Endothelial cell of umbilical vein (primary cell): Measurements from ENCODE around the gene DDA1. TPM values are rescaled to one million over a fixed set of nuclear protein-coding genes. Genes with fewer than 3 reads are reported as not detected.

Source experiments
- BruUV-seq: library from RNA; stranded (reverse); fragments of 400-500 nt; replicated peaks from 2 replicates; lab custom pipeline; 2021; lab: Mats Ljungman, UMichigan
- CTCF ChIA-PET: fragments of 300-600, 350-600 bp; sonication (Branson Sonifier 250); formaldehyde crosslinking; loops from one replicate; lab custom pipeline; 2021; ENCODE audit warnings: antibody characterized with exemption, inconsistent platforms; lab: Charles Lee
- POLR2A ChIA-PET: fragments of 300-600, 350-600 bp; sonication (Branson Sonifier 250); formaldehyde crosslinking; loops from one replicate; lab custom pipeline; 2021; ENCODE audit warnings: antibody characterized with exemption, inconsistent platforms; lab: Charles Lee
- DNase-seq: peaks from one replicate; pipeline ENCODE4 v3.0.0-alpha.2; 2011; ENCODE audit warnings: low read depth, low spot score
- FAIRE-seq: peaks from 2 replicates; lab custom pipeline; 2011; peaks lifted over from hg19 to GRCh38; lab: Jason Lieb, UNC
- H2AFZ ChIP-seq: 2 replicates; pipeline ENCODE4 v1.6.0; 2012; ENCODE audit warnings: low read depth, low read length, control low read depth, inconsistent platforms
- H3K27ac ChIP-seq: 2 replicates; pipeline ENCODE4 v1.5.1; 2011; ENCODE audit warnings: low read depth, mild to moderate bottlenecking, control low read depth, low read length, moderate library complexity; ENCODE audit not compliant: insufficient read depth
- H3K27me3 ChIP-seq, 2 experiments: 2 replicates each; pipeline versions ENCODE4 v1.6.0 to v1.6.1; 2011; ENCODE audit warnings: low read length in 2 of 2, mixed read lengths in 1 of 2; ENCODE audit not compliant: control insufficient read depth in 2 of 2, insufficient read depth in 2 of 2
- H3K36me3 ChIP-seq, 2 experiments: 2 replicates in 1 of 2; 3 replicates in 1 of 2; pipeline ENCODE4 v1.5.1; 2011; ENCODE audit warnings: low read length in 2 of 2, mild to moderate bottlenecking in 1 of 2, moderate library complexity in 1 of 2; ENCODE audit not compliant: control insufficient read depth in 2 of 2, insufficient read depth in 2 of 2; ENCODE audit errors: extremely low read depth in 1 of 2
- H3K4me1 ChIP-seq: 3 replicates; pipeline ENCODE4 v1.5.1; 2011; ENCODE audit warnings: mild to moderate bottlenecking, low read length; ENCODE audit not compliant: control insufficient read depth, insufficient read depth; ENCODE audit errors: extremely low read depth
- H3K4me2 ChIP-seq: 2 replicates; pipeline ENCODE4 v1.6.1; 2011; ENCODE audit warnings: low read length, control low read depth, mixed read lengths; ENCODE audit not compliant: insufficient read depth
- H3K4me3 ChIP-seq, 3 experiments: fragments of 200-600 bp in 1 of 3; sonication (generic), shearing (Covaris generic) in 1 of 3; replicated peaks in 1 of 3; 2 replicates each; pipeline ENCODE4 v1.5.1; 2011 to 2016; ENCODE audit warnings: control low read depth in 3 of 3, low read length in 3 of 3, mild to moderate bottlenecking in 2 of 3, inconsistent platforms in 1 of 3, low read depth in 1 of 3, moderate library complexity in 1 of 3; ENCODE audit not compliant: insufficient read depth in 1 of 3
- H3K79me2 ChIP-seq: 2 replicates; pipeline ENCODE4 v1.6.0; 2012; ENCODE audit warnings: low read length, inconsistent platforms; ENCODE audit not compliant: control insufficient read depth, insufficient read depth
- H3K9ac ChIP-seq: replicated peaks from 2 replicates; pipeline ENCODE3; 2011; ENCODE audit warnings: low read length, control low read depth; ENCODE audit not compliant: insufficient read depth; ENCODE audit errors: extremely low read depth
- H3K9me1 ChIP-seq: replicated peaks from 3 replicates; pipeline ENCODE4 v1.6.0; 2011; ENCODE audit warnings: mild to moderate bottlenecking, low read length; ENCODE audit not compliant: control insufficient read depth, insufficient read depth; ENCODE audit errors: extremely low read depth
- H3K9me3 ChIP-seq: replicated peaks from 2 replicates; pipeline ENCODE4 v1.5.1; 2012; ENCODE audit warnings: low read length, inconsistent platforms; ENCODE audit not compliant: control insufficient read depth, insufficient read depth
- H4K20me1 ChIP-seq: replicated peaks from 2 replicates; pipeline ENCODE3; 2011; ENCODE audit warnings: mild to moderate bottlenecking, low read length; ENCODE audit not compliant: control insufficient read depth, insufficient read depth; ENCODE audit errors: extremely low read depth
- CTCF ChIP-seq, 2 donors: IDR thresholded peaks; 1 replicate in 1 of 2; 2 replicates in 1 of 2; pipeline ENCODE4 v1.5.1; 2011; ENCODE audit warnings: low read length in 2 of 2, mild to moderate bottlenecking in 2 of 2, moderate library complexity in 2 of 2, control low read depth in 1 of 2, inconsistent platforms in 1 of 2, low read depth in 1 of 2; ENCODE audit not compliant: insufficient read depth in 1 of 2; ENCODE audit errors: extremely low read depth in 1 of 2
- EZH2 ChIP-seq: IDR thresholded peaks from 2 replicates; pipeline ENCODE4 v1.6.1; 2012; ENCODE audit warnings: borderline replicate concordance, low read depth, mild to moderate bottlenecking, moderate library complexity, low read length, inconsistent platforms; ENCODE audit not compliant: severe bottlenecking
- FOS ChIP-seq: IDR thresholded peaks from 2 replicates; pipeline ENCODE4 v1.6.1; 2011; ENCODE audit warnings: mild to moderate bottlenecking, low read length, moderate library complexity, borderline replicate concordance; ENCODE audit not compliant: insufficient read depth
- GATA2 ChIP-seq: IDR thresholded peaks from 2 replicates; pipeline ENCODE4 v1.7.0; 2011; ENCODE audit warnings: low read depth, mild to moderate bottlenecking, moderate library complexity, mixed read lengths, low read length; ENCODE audit not compliant: insufficient read length, insufficient read depth
- JUN ChIP-seq: IDR thresholded peaks from 2 replicates; pipeline ENCODE4 v1.6.1; 2011; ENCODE audit warnings: borderline replicate concordance, low read depth; ENCODE audit not compliant: insufficient read length, insufficient read depth
- MAX ChIP-seq: IDR thresholded peaks from 2 replicates; pipeline ENCODE4 v1.6.1; 2011; ENCODE audit not compliant: insufficient read depth, insufficient read length
- MYC ChIP-seq: IDR thresholded peaks from one replicate; pipeline ENCODE4 v1.6.1; 2011; ENCODE audit warnings: mild to moderate bottlenecking, low read depth, low read length
- POLR2A ChIP-seq: IDR thresholded peaks from 2 replicates; pipeline ENCODE4 v1.6.1; 2012; ENCODE audit warnings: low read depth, mild to moderate bottlenecking, control low read depth, low read length
- POLR2AphosphoS5 ChIP-seq: IDR thresholded peaks from 2 replicates; pipeline ENCODE4 v1.6.1; 2012; ENCODE audit warnings: low read depth, mild to moderate bottlenecking, control low read depth, low read length, moderate library complexity; ENCODE audit not compliant: insufficient read depth
- dilution Hi-C: fragments of 300-500 bp; cut with MboI; formaldehyde crosslinking; loops from one replicate; pipeline ENCODE4 v1.15.0; 2019; ENCODE audit warnings: low sequenced_read_pairs; ENCODE audit not compliant: extremely low pct_ligation_motif_present
- intact Hi-C: fragments of 100-400 bp; cut with micrococcal nuclease; formaldehyde crosslinking; loops from one replicate; pipeline ENCODE4 v1.10.0; 2022
- polyA plus RNA-seq, 4 experiments: library from polyadenylated mRNA; depleted of rRNA in 3 of 4; stranded (reverse) in 3 of 4; unstranded in 1 of 4; fragments of >200 nt; gene quantifications; 2 replicates each; pipeline versions ENCODE4 v1.2.1 to v1.2.3, GENCODE V29; 2011 to 2012; ENCODE audit warnings: missing spikeins in 1 of 4
- total RNA-seq: library from RNA; stranded (reverse); gene quantifications from 2 replicates; pipeline ENCODE4 v1.2.3, GENCODE V29; 2021

Gene DDA1
- total and polyA plus RNA-seq, 2 donors (not counting 3 experiments of a cell fraction or from before 2014, with no cell fraction given): 52.9 to 64.7 TPM

GRCh38 chr19:17338433-17339078 is 29.2 kb downstream of the DDA1 start:
- intact Hi-C loops: no loop called here
- CTCF ChIA-PET: interaction anchor here (0.7 kb wide), 1 partner anchor 48 kb away, joined by 3 read pairs; no protein-coding TSS in a partner anchor

More at GRCh38 chr19:17338433-17339078, 29.2 kb downstream of the DDA1 start:
- DNase-seq: no peak
- H3K4me2 ChIP-seq: peak overlapping the region; percentile 56
- H3K36me3 ChIP-seq: no peaks in the 10 kb centered on the region
- no TSS peak for BruUV-seq
- H3K79me2 ChIP-seq: peaks cover 4% of the 10 kb centered on the region
- H3K27me3 ChIP-seq: no peaks in the 10 kb centered on the region
- H4K20me1 ChIP-seq: no peaks in the 10 kb centered on the region
- no peak for TF ChIP-seq POLR2A
- no peak for TF ChIP-seq EZH2
- no peak for TF ChIP-seq POLR2AphosphoS5
- TF ChIP-seq JUN: no peak
- TF ChIP-seq MYC: no peak
- TF ChIP-seq CTCF (IDR thresholded peaks at IDR 0.05; ENCODE audit: extremely low read depth in 1 of 2, insufficient read depth in 1 of 2, low read depth in 1 of 2, low read length in 2 of 2): no peak
- TF ChIP-seq GATA2: no peak
- no peak for TF ChIP-seq MAX
- no peak for TF ChIP-seq FOS
- dilution Hi-C loops: no loop called here
- no peak overlapping the region for H3K9ac ChIP-seq
- FAIRE-seq: no peak
- H2AFZ ChIP-seq: no peak overlapping the region
- H3K4me3 ChIP-seq: no peak overlapping the region
- H3K27ac ChIP-seq: no peak overlapping the region
- H3K9me1 ChIP-seq: no peaks in the 10 kb centered on the region
- H3K4me1 ChIP-seq: peaks cover 14% of the 10 kb centered on the region
- no peaks in the 10 kb centered on the region for H3K9me3 ChIP-seq
- POLR2A ChIA-PET: no interaction called here
